ENCODE results near the gene STXBP2.
"Not testable (repeated sequence)": the region's sequence is repeated elsewhere in the genome, so short reads cannot be mapped to it uniquely, and the experiment has no call there.

Gene STXBP2

GRCh38 chr19:7632340-7633203 is 4.3 kb upstream of the STXBP2 start:
- no peak for DNase-seq (ENCODE audit: low read depth in 2 of 2)

GRCh38 chr19:7633698-7634097 is 3.2 kb upstream of the STXBP2 start, which contains the start of gene PCP2:
PCP2 (minus strand) TSS chr19:7633719; CDS start chr19:7633457, 262 bp downstream.
- DNase-seq (ENCODE audit: low read depth in 2 of 2), result no peak

GRCh38 chr19:7635670-7636069 is 1.2 kb upstream of the STXBP2 start:
- DNase-seq (ENCODE audit: low read depth in 2 of 2), result no peak

- DNase-seq (ENCODE audit: low read depth in 2 of 2), result no peak
Measured at GRCh38 chr19:7636317-7636690, 606 bp upstream of the STXBP2 start.

- DNase-seq (ENCODE audit: low read depth in 2 of 2), result no peak
Measured at GRCh38 chr19:7637374-7638256, 705 bp downstream of the STXBP2 start.

GRCh38 chr19:7638802-7639465 is 2.0 kb downstream of the STXBP2 start:
- DNase-seq (ENCODE audit: low read depth in 2 of 2), result no peak

- no peak for DNase-seq (ENCODE audit: low read depth in 2 of 2)
Measured at GRCh38 chr19:7639863-7640348, 3.0 kb downstream of the STXBP2 start.

GRCh38 chr19:7640803-7641202 is 3.9 kb downstream of the STXBP2 start:
- no peak for DNase-seq (ENCODE audit: low read depth in 2 of 2)

GRCh38 chr19:7641290-7642276 is 4.7 kb downstream of the STXBP2 start:
- DNase-seq (ENCODE audit: low read depth in 2 of 2), result no peak

GRCh38 chr19:7642295-7643030 is 5.6 kb downstream of the STXBP2 start:
- no peak for DNase-seq (ENCODE audit: low read depth in 2 of 2)

GRCh38 chr19:7643031-7643415 is 6.1 kb downstream of the STXBP2 start:
- DNase-seq (ENCODE audit: low read depth in 2 of 2), result no peak

- not testable (repeated sequence) for DNase-seq (ENCODE audit: low read depth in 2 of 2)
Measured at GRCh38 chr19:7643629-7644549, 7.0 kb downstream of the STXBP2 start.

GRCh38 chr19:7644550-7644877 is 7.6 kb downstream of the STXBP2 start:
- DNase-seq (ENCODE audit: low read depth in 2 of 2), result no peak

GRCh38 chr19:7645163-7645562 is 8.3 kb downstream of the STXBP2 start:
- no peak for DNase-seq (ENCODE audit: low read depth in 2 of 2)

- no peak for DNase-seq (ENCODE audit: low read depth in 2 of 2)
Measured at GRCh38 chr19:7645656-7646425, 8.9 kb downstream of the STXBP2 start.

GRCh38 chr19:7646426-7646700 is 9.5 kb downstream of the STXBP2 start:
- DNase-seq (ENCODE audit: low read depth in 2 of 2), result no peak

GRCh38 chr19:7647156-7647555 is 10.2 kb downstream of the STXBP2 start:
- no peak for DNase-seq (ENCODE audit: low read depth in 2 of 2)

- no peak for DNase-seq (ENCODE audit: low read depth in 2 of 2)
Measured at GRCh38 chr19:7648265-7649014, 11.5 kb downstream of the STXBP2 start.

Measured in stimulated activated CD4-positive, alpha-beta T cell treated with anti-CD3 and anti-CD28 coated beads, Interleukin-4, amount 100 ng/mL, for 48 hours (primary cell).